ENCODE data around the gene GPR84. TPM values are rescaled to one million over a fixed set of nuclear protein-coding genes. Genes with fewer than 3 reads are reported as not detected.

Gene GPR84
- total RNA-seq, 1 donor from 2014 or later, result not detected

GRCh38 chr12:54386403-54387113 lies 22.3 kb upstream of the GPR84 start:
- Histone ChIP-seq H3K27me3 (ENCODE audit: control insufficient read depth, insufficient read depth, low read length) (no peaks in the 10 kb centered on the region), H3K4me3 (ENCODE audit: low read depth, low read length) (no peak overlapping the region), H3K36me3 (ENCODE audit: control insufficient read depth, insufficient read depth, low read length) (no peaks in the 10 kb centered on the region)
- no peak for TF ChIP-seq CTCF (IDR thresholded peaks at IDR 0.05; ENCODE audit: insufficient read depth, low read length, poor library complexity, severe bottlenecking)
- no peak for DNase-seq (ENCODE audit: low read depth)

- no peak overlapping the region for H3K4me3 ChIP-seq (ENCODE audit: low read depth, low read length)
- no peaks in the 10 kb centered on the region for H3K27me3 ChIP-seq (ENCODE audit: control insufficient read depth, insufficient read depth, low read length)
- TF ChIP-seq CTCF (IDR thresholded peaks at IDR 0.05; ENCODE audit: insufficient read depth, low read length, poor library complexity, severe bottlenecking), result no peak
- H3K36me3 ChIP-seq (ENCODE audit: control insufficient read depth, insufficient read depth, low read length), result no peaks in the 10 kb centered on the region
- no peak for DNase-seq (ENCODE audit: low read depth)
Observed at GRCh38 chr12:54385251-54385914, 21.1 kb upstream of the GPR84 start.

- TF ChIP-seq CTCF (IDR thresholded peaks at IDR 0.05; ENCODE audit: insufficient read depth, low read length, poor library complexity, severe bottlenecking), result no peak
- no peaks in the 10 kb centered on the region for H3K36me3 ChIP-seq (ENCODE audit: control insufficient read depth, insufficient read depth, low read length)
- no peaks in the 10 kb centered on the region for H3K27me3 ChIP-seq (ENCODE audit: control insufficient read depth, insufficient read depth, low read length)
- no peak within 1 kb of the TSS for H3K4me3 ChIP-seq (ENCODE audit: low read depth, low read length)
- DNase-seq (ENCODE audit: low read depth), result no peak
Observed at GRCh38 chr12:54384591-54385041, 20.3 kb upstream of the GPR84 start, which contains the start of gene ZNF385A. TSS of gene ZNF385A (minus strand) at chr12:54384733. CDS start at chr12:54384514, 219 bp downstream.

GRCh38 chr12:54383041-54383609 lies 18.8 kb upstream of the GPR84 start:
- no peaks in the 10 kb centered on the region for H3K36me3 ChIP-seq (ENCODE audit: control insufficient read depth, insufficient read depth, low read length)
- no peak for TF ChIP-seq CTCF (IDR thresholded peaks at IDR 0.05; ENCODE audit: insufficient read depth, low read length, poor library complexity, severe bottlenecking)

GRCh38 chr12:54381136-54381535 lies 16.9 kb upstream of the GPR84 start:
- TF ChIP-seq CTCF (IDR thresholded peaks at IDR 0.05; ENCODE audit: insufficient read depth, low read length, poor library complexity, severe bottlenecking), result no peak
- no peaks in the 10 kb centered on the region for H3K27me3 ChIP-seq (ENCODE audit: control insufficient read depth, insufficient read depth, low read length)
- H3K36me3 ChIP-seq (ENCODE audit: control insufficient read depth, insufficient read depth, low read length), result no peaks in the 10 kb centered on the region
- DNase-seq (ENCODE audit: low read depth), result no peak
- H3K4me3 ChIP-seq (ENCODE audit: low read depth, low read length), result no peak overlapping the region

More at GRCh38 chr12:54383041-54383609, 18.8 kb upstream of the GPR84 start:
- Histone ChIP-seq H3K4me3 (ENCODE audit: low read depth, low read length) (no peak overlapping the region), H3K27me3 (ENCODE audit: control insufficient read depth, insufficient read depth, low read length) (no peaks in the 10 kb centered on the region)
- DNase-seq (ENCODE audit: low read depth), result peak; percentile 56

Data from kidney epithelial cell (primary cell).